A549 (cell line): ENCODE measurements around the gene LCOR. TPM values are rescaled to one million over a fixed set of nuclear protein-coding genes. Genes with fewer than 3 reads are reported as not detected.

Source experiments
- ATAC-seq, 2 experiments: fragments of 200-7000 bp in 1 of 2; fragments of >200 bp in 1 of 2; cut with Nextera tagmentation in 1 of 2; cut with Tn5 transposase in 1 of 2; 3 replicates each; pipeline versions ENCODE4 v1.8.0 to v1.9.1; 2018 to 2020; ENCODE audit warnings: mild to moderate bottlenecking in 1 of 2, moderate library complexity in 1 of 2
- CTCF ChIA-PET: fragments of 300-600 bp; sonication (Branson Sonifier 250); formaldehyde crosslinking; extraction: SDS; loops from one replicate; lab custom pipeline; 2021; ENCODE audit warnings: antibody characterized with exemption, inconsistent platforms; lab: Yijun Ruan, JAX
- POLR2A ChIA-PET: fragments of 350-600 bp; formaldehyde crosslinking; extraction: SDS; loops from one replicate; lab custom pipeline; 2021; ENCODE audit warnings: antibody characterized with exemption, inconsistent platforms; lab: Yijun Ruan, JAX
- DNase-seq, 2 experiments: peaks; one replicate each; pipeline versions ENCODE4 v3.0.0 to v3.0.0-alpha.2; 2011 to 2016; ENCODE audit warnings: low read depth in 1 of 2, low spot score in 1 of 2
- FAIRE-seq: peaks from 2 replicates; lab custom pipeline; 2011; peaks lifted over from hg19 to GRCh38; lab: Jason Lieb, UNC
- H3K27ac ChIP-seq, 2 experiments: fragments of >200 bp; sonication (Bioruptor Twin); formaldehyde crosslinking; 3 replicates each; pipeline ENCODE4 v1.5.1; 2016 to 2017
- H3K4me1 ChIP-seq: fragments of >200 bp; sonication (Bioruptor Twin); formaldehyde crosslinking; 3 replicates; pipeline ENCODE4 v1.6.1; 2016
- H3K4me2 ChIP-seq: fragments of >200 bp; sonication (Bioruptor Twin); formaldehyde crosslinking; 3 replicates; pipeline ENCODE4 v1.6.1; 2016
- H3K4me3 ChIP-seq: fragments of >200 bp; sonication (Bioruptor Twin); formaldehyde crosslinking; 3 replicates; pipeline ENCODE4 v1.5.1; 2016
- H3K9me3 ChIP-seq: fragments of >200 bp; sonication (Bioruptor Twin); formaldehyde crosslinking; 3 replicates; pipeline ENCODE4 v1.6.1; 2016
- BCL3 ChIP-seq: fragments of >200 bp; sonication (Bioruptor Twin); formaldehyde crosslinking; IDR thresholded peaks from 3 replicates; pipeline ENCODE4 v1.6.1; 2016
- BHLHE40 ChIP-seq: IDR thresholded peaks from 2 replicates; pipeline ENCODE4 v1.6.1; 2012; ENCODE audit warnings: low read depth, low read length, inconsistent platforms
- EHF ChIP-seq: fragments of 250-450 bp; sonication (Bioruptor Pico); IDR thresholded peaks from 2 replicates; pipeline ENCODE4 v1.5.0; 2020; ENCODE audit warnings: mild to moderate bottlenecking
- EHMT2 ChIP-seq: fragments of 200-600 bp; sonication (generic); IDR thresholded peaks from 2 replicates; pipeline ENCODE4 v1.6.1; 2016; ENCODE audit warnings: antibody characterized with exemption, low read depth, mild to moderate bottlenecking, moderate library complexity
- ELK1 ChIP-seq: fragments of 150-350 bp; IDR thresholded peaks from 2 replicates; pipeline ENCODE4 v1.6.1; 2014; ENCODE audit warnings: low read depth, mild to moderate bottlenecking, low read length
- EP300 ChIP-seq, 2 experiments: fragments of >200 bp; sonication (Bioruptor Twin); formaldehyde crosslinking; IDR thresholded peaks; 2 replicates in 1 of 2; 3 replicates in 1 of 2; pipeline ENCODE4 v1.6.1; 2016 to 2017
- HEYL ChIP-seq: fragments of 250-450 bp; sonication (Bioruptor Pico); IDR thresholded peaks from 2 replicates; pipeline ENCODE4 v1.8.0; 2021; ENCODE audit warnings: mild to moderate bottlenecking, moderate library complexity
- HMGXB4 ChIP-seq: fragments of 250-450 bp; sonication (Bioruptor Pico); IDR thresholded peaks from 2 replicates; pipeline ENCODE4 v1.5.0; 2021; ENCODE audit warnings: mild to moderate bottlenecking, moderate library complexity, borderline replicate concordance
- HOXA7 ChIP-seq: fragments of 250-450 bp; sonication (Bioruptor Pico); IDR thresholded peaks from 2 replicates; pipeline ENCODE4 v1.5.0; 2020; ENCODE audit warnings: mild to moderate bottlenecking, moderate library complexity
- HOXB5 ChIP-seq: fragments of 250-450 bp; sonication (Bioruptor Pico); IDR thresholded peaks from 2 replicates; pipeline ENCODE4 v1.5.0; 2020; ENCODE audit warnings: mild to moderate bottlenecking, moderate library complexity
- JUN ChIP-seq, 2 experiments: fragments of >200 bp; sonication (Bioruptor Twin); formaldehyde crosslinking; IDR thresholded peaks; 2 replicates in 1 of 2; 3 replicates in 1 of 2; pipeline ENCODE4 v1.6.1; 2016 to 2017
- KDM5A ChIP-seq: fragments of 200-600 bp; sonication (generic); IDR thresholded peaks from 2 replicates; pipeline ENCODE4 v1.6.1; 2016; ENCODE audit warnings: antibody characterized with exemption, mild to moderate bottlenecking
- MYC ChIP-seq: IDR thresholded peaks from 2 replicates; pipeline ENCODE4 v1.6.1; 2012; ENCODE audit warnings: mild to moderate bottlenecking, inconsistent platforms, low read length, improper control_type of control experiment, borderline replicate concordance
- NPAS2 ChIP-seq: fragments of 250-450 bp; sonication (Bioruptor Pico); IDR thresholded peaks from 2 replicates; pipeline ENCODE4 v1.8.0; 2022; ENCODE audit warnings: mild to moderate bottlenecking, moderate library complexity, borderline replicate concordance
- PBX3 ChIP-seq: IDR thresholded peaks from 2 replicates; pipeline ENCODE4 v1.6.1; 2012
- POLR2A ChIP-seq: IDR thresholded peaks from 2 replicates; pipeline ENCODE4 v1.6.1; 2012; ENCODE audit warnings: mild to moderate bottlenecking, low read length
- RAD21 ChIP-seq, 2 experiments: fragments of >200 bp in 1 of 2; sonication (Bioruptor Twin) in 1 of 2; formaldehyde crosslinking in 1 of 2; IDR thresholded peaks in 1 of 2; conservative IDR thresholded peaks in 1 of 2; 2 replicates in 1 of 2; 3 replicates in 1 of 2; pipeline ENCODE4 v1.6.1; 2012 to 2018; ENCODE audit warnings: inconsistent platforms in 1 of 2
- RARB ChIP-seq: fragments of 250-450 bp; sonication (Bioruptor Pico); IDR thresholded peaks from 2 replicates; pipeline ENCODE4 v1.8.0; 2021; ENCODE audit warnings: mild to moderate bottlenecking, moderate library complexity
- RCOR1 ChIP-seq: fragments of 150-350 bp; IDR thresholded peaks from 2 replicates; pipeline ENCODE4 v1.6.1; 2014; ENCODE audit warnings: antibody characterized with exemption, low read length, low read depth
- REST ChIP-seq: fragments of 200-600 bp; sonication (generic); IDR thresholded peaks from 2 replicates; pipeline ENCODE4 v1.6.1; 2016; ENCODE audit warnings: antibody characterized with exemption, mild to moderate bottlenecking, moderate library complexity
- SMC3 ChIP-seq: fragments of >200 bp; sonication (Bioruptor Twin); formaldehyde crosslinking; IDR thresholded peaks from 3 replicates; pipeline ENCODE4 v1.6.1; 2018; ENCODE audit warnings: inconsistent platforms
- SREBF2 ChIP-seq: fragments of 450-650 bp; IDR thresholded peaks from 2 replicates; pipeline ENCODE4 v1.6.1; 2014; ENCODE audit warnings: mild to moderate bottlenecking, moderate library complexity
- TFCP2L1 ChIP-seq: fragments of 250-450 bp; sonication (Bioruptor Pico); IDR thresholded peaks from 2 replicates; pipeline ENCODE4 v1.5.0; 2021; ENCODE audit warnings: mild to moderate bottlenecking
- TP53 ChIP-seq: fragments of 250-450 bp; sonication (Bioruptor Pico); IDR thresholded peaks from 2 replicates; pipeline ENCODE4 v1.5.0; 2021; ENCODE audit warnings: mild to moderate bottlenecking, moderate library complexity
- USF2 ChIP-seq: fragments of 450-650 bp; IDR thresholded peaks from 2 replicates; pipeline ENCODE4 v1.6.1; 2014; ENCODE audit warnings: antibody characterized with exemption
- ZC3H11A ChIP-seq: fragments of 450-650 bp; IDR thresholded peaks from 2 replicates; pipeline ENCODE4 v1.6.1; 2014; ENCODE audit warnings: antibody characterized with exemption, mild to moderate bottlenecking
- ZFP36 ChIP-seq: fragments of 450-650 bp; IDR thresholded peaks from 2 replicates; pipeline ENCODE4 v1.6.1; 2014; ENCODE audit warnings: borderline replicate concordance; ENCODE audit not compliant: partially characterized antibody
- WGBS: methylation state at CpG from one replicate; pipeline ENCODE4 v1.1.6; 2017; ENCODE audit errors: missing lambda C conversion rate; 5-methylcytosine and 5-hydroxymethylcytosine counted together
- polyA plus RNA-seq, 4 experiments: library from polyadenylated mRNA; depleted of rRNA in 3 of 4; stranded (reverse); fragments of >200 nt; fragmentation: RNase III in 1 of 4; extraction: RNeasy Plus Mini Kit Qiagen cat#74134 plus additional on column Dnase treatment in 1 of 4; gene quantifications; 2 replicates in 3 of 4; 3 replicates in 1 of 4; pipeline ENCODE4 v1.2.3, GENCODE V29; 2011 to 2017

LCOR gene
- polyA plus RNA-seq, 2 of the 4 experiments (the other 2 are of a cell fraction) = 4.8 to 17.6 TPM

- 0 out of 3 replicates have a peak overlapping the region, but pooled peaks have one; percentile 2 for H3K4me2 ChIP-seq
- no peak for DNase-seq
- no peak for ATAC-seq
- ChIA-PET CTCF (no interaction called here), POLR2A (no interaction called here)
- FAIRE-seq = no peak
- no peak overlapping the region for H3K27ac ChIP-seq
- H3K4me1 ChIP-seq = peaks cover 9% of the 10 kb centered on the region; the same call in 2 of the 3 replicates
- 70% methylated on average over 3 of the region's 3 CpGs for WGBS
- TF ChIP-seq TFCP2L1 (CRISPR knock-in tag) = no peak
- no peak for TF ChIP-seq NPAS2
- TF ChIP-seq EHF = no peak
- no peak for TF ChIP-seq REST
- TF ChIP-seq ZFP36 = no peak
- no peak for TF ChIP-seq EHMT2
- TF ChIP-seq HEYL (CRISPR knock-in tag) = no peak
- no peak for TF ChIP-seq RCOR1
- no peak for TF ChIP-seq HOXB5
- TF ChIP-seq SMC3 = no peak
- TF ChIP-seq ELK1 = no peak
- TF ChIP-seq EP300 (IDR thresholded peaks at IDR 0.05) = no peak
- no peak for TF ChIP-seq BHLHE40
- TF ChIP-seq MYC = no peak
- TF ChIP-seq SREBF2 = no peak
- TF ChIP-seq POLR2A = no peak
- no peak for TF ChIP-seq KDM5A
- TF ChIP-seq TP53 (CRISPR knock-in tag) = no peak
- no peak overlapping the region for H3K4me3 ChIP-seq
- no peaks in the 10 kb centered on the region for H3K9me3 ChIP-seq
These were observed 58.5 kb downstream of the LCOR start for GRCh38 chr10:96890580-96890979.

- no peak overlapping the region for H3K27ac ChIP-seq
- H3K4me3 ChIP-seq = no peak overlapping the region
- CTCF ChIA-PET = no interaction called here
- 90% methylated on average over 4 of the region's 4 CpGs for WGBS
- no peak for ATAC-seq
- no peak for TF ChIP-seq HOXA7
- TF ChIP-seq EP300 (IDR thresholded peaks at IDR 0.05) = no peak
- no peak for TF ChIP-seq HMGXB4 (CRISPR knock-in tag)
- no peak for TF ChIP-seq PBX3
- no peak for TF ChIP-seq ZC3H11A
- TF ChIP-seq RARB (CRISPR knock-in tag) = no peak
- no peak for TF ChIP-seq ELK1
- no peak for TF ChIP-seq USF2
- no peak for TF ChIP-seq EHF
- no peak for TF ChIP-seq RAD21 (conservative IDR thresholded peaks at IDR 0.05 in 1 of 2, IDR thresholded peaks at IDR 0.05 in 1 of 2)
- TF ChIP-seq JUN (IDR thresholded peaks at IDR 0.05) = no peak
- no peak for TF ChIP-seq BCL3
- no peak for TF ChIP-seq HOXB5
- no peak for TF ChIP-seq NPAS2
- POLR2A ChIA-PET = no interaction called here
- no peak overlapping the region for H3K4me2 ChIP-seq
- DNase-seq = no peak
- H3K9me3 ChIP-seq = no peaks in the 10 kb centered on the region
- peaks cover 11% of the 10 kb centered on the region; the same call in 2 of the 3 replicates for H3K4me1 ChIP-seq
- peak; percentile 13 for FAIRE-seq
These were observed 59.7 kb downstream of the LCOR start for GRCh38 chr10:96891840-96892239.
